ENCODE data around the gene SAMD11.
"Not testable (repeated sequence)": the region's sequence is repeated elsewhere in the genome, so short reads cannot be mapped to it uniquely, and the experiment has no call there.

The SAMD11 gene

GRCh38 chr1:966704-967300 lies 43.1 kb downstream of the SAMD11 start:
- peak; percentile 72 for DNase-seq

- DNase-seq = no peak
Observed at GRCh38 chr1:967466-968343, 44.0 kb downstream of the SAMD11 start.

- DNase-seq = no peak
Observed at GRCh38 chr1:969260-969855, 45.6 kb downstream of the SAMD11 start.

- DNase-seq = no peak
Observed at GRCh38 chr1:970242-970972, 46.7 kb downstream of the SAMD11 start.

GRCh38 chr1:970973-971730 lies 47.4 kb downstream of the SAMD11 start:
- DNase-seq = no peak

GRCh38 chr1:971751-972506 lies 48.2 kb downstream of the SAMD11 start:
- DNase-seq = no peak

- DNase-seq = no peak
Observed at GRCh38 chr1:972726-973458, 49.2 kb downstream of the SAMD11 start.

GRCh38 chr1:973459-974292 lies 50.0 kb downstream of the SAMD11 start:
- no peak for DNase-seq

GRCh38 chr1:974293-974640 lies 50.5 kb downstream of the SAMD11 start:
- DNase-seq = no peak

GRCh38 chr1:974687-975328 lies 51.1 kb downstream of the SAMD11 start:
- DNase-seq = no peak

- no peak for DNase-seq
Observed at GRCh38 chr1:975365-975764, 51.6 kb downstream of the SAMD11 start.

GRCh38 chr1:975896-976683 lies 52.4 kb downstream of the SAMD11 start:
- peak; percentile 61 for DNase-seq

GRCh38 chr1:976791-977190 lies 53.1 kb downstream of the SAMD11 start:
- not testable (repeated sequence) for DNase-seq

- no peak for DNase-seq
Observed at GRCh38 chr1:978069-978834, 54.5 kb downstream of the SAMD11 start.

- no peak for DNase-seq
Observed at GRCh38 chr1:978835-979743, 55.4 kb downstream of the SAMD11 start.

GRCh38 chr1:979744-980072 lies 56.0 kb downstream of the SAMD11 start:
- DNase-seq = no peak

GRCh38 chr1:980137-980571 lies 56.4 kb downstream of the SAMD11 start:
- no peak for DNase-seq

All from activated CD4-positive, alpha-beta T cell treated with anti-CD3 and anti-CD28 coated beads for 1 hour (primary cell).